HFFc6 (cell line): Measurements from ENCODE around the gene KCNJ11. TPM values are rescaled to one million over a fixed set of nuclear protein-coding genes. Genes with fewer than 3 reads are reported as not detected.
"Not testable (repeated sequence)": the region's sequence is repeated elsewhere in the genome, so short reads cannot be mapped to it uniquely, and the experiment has no call there.

Experiments used
- DNase-seq: peaks from one replicate; pipeline ENCODE4 v3.0.0-alpha.2; 2018
- H3K27ac Mint-ChIP-seq: 2 replicates; pipeline ENCODE4 v1.8.0; 2020; ENCODE audit warnings: mild to moderate bottlenecking, mixed read lengths
- H3K27me3 Mint-ChIP-seq: 2 replicates; pipeline ENCODE4 v1.8.0; 2021; ENCODE audit warnings: mild to moderate bottlenecking, moderate library complexity, mixed read lengths; ENCODE audit not compliant: insufficient read depth
- H3K36me3 Mint-ChIP-seq: 2 replicates; pipeline ENCODE4 v1.8.0; 2021; ENCODE audit warnings: low read depth, mixed read lengths
- H3K4me1 Mint-ChIP-seq: 2 replicates; pipeline ENCODE4 v1.8.0; 2020; ENCODE audit warnings: low read depth, mixed read lengths
- H3K4me3 Mint-ChIP-seq: 2 replicates; pipeline ENCODE4 v1.8.0; 2020; ENCODE audit warnings: mild to moderate bottlenecking, moderate library complexity, mixed read lengths
- H3K9me3 Mint-ChIP-seq: 2 replicates; pipeline ENCODE4 v1.8.0; 2020; ENCODE audit warnings: mild to moderate bottlenecking, mixed read lengths
- CTCF ChIP-seq: fragments of 200-600 bp; sonication (generic); IDR thresholded peaks from 2 replicates; pipeline ENCODE4 v1.5.0; 2021; ENCODE audit warnings: antibody characterized with exemption, mild to moderate bottlenecking
- total RNA-seq, 6 experiments: library from RNA; stranded (reverse); fragmentation: NEBNext Ultra II Directional; extraction: Animal tissue kit (Norgen Biotek cat#: 25700); gene quantifications; 2 replicates in 1 of 6; 3 replicates in 5 of 6; pipeline ENCODE4 v1.2.3, GENCODE V29; 2021

KCNJ11 gene
- total RNA-seq, 6 experiments from 2014 or later, result not detected

GRCh38 chr11:17430616-17431015 is 42.2 kb upstream of the KCNJ11 start:
- Mint-ChIP-seq H3K4me3 (no peak overlapping the region), H3K9me3 (no peaks in the 10 kb centered on the region), H3K36me3 (no peaks in the 10 kb centered on the region), H3K4me1 (no peaks in the 10 kb centered on the region), H3K27ac (no peak overlapping the region), H3K27me3 (peaks cover 27% of the 10 kb centered on the region)
- TF ChIP-seq CTCF, result no peak
- no peak for DNase-seq

- Mint-ChIP-seq H3K4me1 (no peaks in the 10 kb centered on the region), H3K27ac (no peak overlapping the region), H3K9me3 (no peaks in the 10 kb centered on the region), H3K27me3 (peaks cover 25% of the 10 kb centered on the region), H3K36me3 (no peaks in the 10 kb centered on the region), H3K4me3 (no peak overlapping the region)
- no peak for DNase-seq
- no peak for TF ChIP-seq CTCF
Observed at GRCh38 chr11:17428925-17429324, 40.5 kb upstream of the KCNJ11 start.

GRCh38 chr11:17428261-17428660 is 39.8 kb upstream of the KCNJ11 start:
- Mint-ChIP-seq H3K9me3 (no peaks in the 10 kb centered on the region), H3K36me3 (no peaks in the 10 kb centered on the region), H3K4me1 (no peaks in the 10 kb centered on the region), H3K27me3 (peaks cover 29% of the 10 kb centered on the region), H3K27ac (no peak overlapping the region), H3K4me3 (no peak overlapping the region)
- TF ChIP-seq CTCF, result no peak
- no peak for DNase-seq

- H3K27me3 Mint-ChIP-seq, result peaks cover 35% of the 10 kb centered on the region
- not testable (repeated sequence) for H3K4me3 Mint-ChIP-seq, H3K9me3 Mint-ChIP-seq
Observed at GRCh38 chr11:17426233-17426632, 37.8 kb upstream of the KCNJ11 start.

GRCh38 chr11:17423533-17424310 is 35.3 kb upstream of the KCNJ11 start:
- Mint-ChIP-seq H3K27me3 (peaks cover 48% of the 10 kb centered on the region), H3K27ac (no peak overlapping the region), H3K36me3 (no peaks in the 10 kb centered on the region), H3K4me3 (no peak overlapping the region), H3K4me1 (no peaks in the 10 kb centered on the region), H3K9me3 (no peaks in the 10 kb centered on the region)
- TF ChIP-seq CTCF, result no peak
- no peak for DNase-seq

More at GRCh38 chr11:17426233-17426632, 37.8 kb upstream of the KCNJ11 start:
- not testable (repeated sequence) for H3K27ac Mint-ChIP-seq, H3K4me1 Mint-ChIP-seq, DNase-seq, H3K36me3 Mint-ChIP-seq

GRCh38 chr11:17421781-17422180 is 33.3 kb upstream of the KCNJ11 start:
- Mint-ChIP-seq H3K27ac (no peak overlapping the region), H3K27me3 (peaks cover 57% of the 10 kb centered on the region), H3K4me1 (no peaks in the 10 kb centered on the region), H3K4me3 (no peak overlapping the region), H3K36me3 (no peaks in the 10 kb centered on the region), H3K9me3 (no peaks in the 10 kb centered on the region)
- TF ChIP-seq CTCF, result no peak
- DNase-seq, result no peak
